HCT116 (cell line): ENCODE results near the gene PRDX3. TPM values are rescaled to one million over a fixed set of nuclear protein-coding genes. Genes with fewer than 3 reads are reported as not detected.

ENCODE experiments used
- ATAC-seq: fragments of 200-7000 bp; cut with Tn5 transposase; 2 replicates; pipeline ENCODE4 v1.9.1; 2020; ENCODE audit warnings: mild to moderate bottlenecking, moderate library complexity
- Bru-seq: library from RNA; stranded (reverse); fragments of 400-500 nt; gene quantifications from one replicate; lab custom pipeline; 2021; lab: Mats Ljungman, UMichigan
- BruChase-seq, 2 experiments: library from RNA; stranded (reverse); fragments of 400-500 nt; gene quantifications; one replicate each; lab custom pipeline; 2021; lab: Mats Ljungman, UMichigan
- BruUV-seq: library from RNA; stranded (reverse); fragments of 400-500 nt; replicated peaks from 2 replicates; lab custom pipeline; 2021; lab: Mats Ljungman, UMichigan
- CTCF ChIA-PET: fragments of 300-600 bp; sonication (Branson Sonifier 250); formaldehyde crosslinking; loops from one replicate; lab custom pipeline; 2021; ENCODE audit warnings: antibody characterized with exemption; lab: Charles Lee
- POLR2A ChIA-PET: fragments of 300-600, 350-600 bp; sonication (Branson Sonifier 250); formaldehyde crosslinking; loops from one replicate; lab custom pipeline; 2021; ENCODE audit warnings: antibody characterized with exemption; lab: Charles Lee
- RAD21 ChIA-PET, 2 experiments: fragments of 300-600 bp; sonication (Branson Sonifier 250); formaldehyde crosslinking; loops; one replicate each; lab custom pipeline; 2023; ENCODE audit warnings: low total read pairs in 2 of 2; ENCODE audit not compliant: uncharacterized antibody in 2 of 2, unreplicated experiment in 2 of 2, low non-redundant PET in 1 of 2; lab: Charles Lee
- DNase-seq: peaks from one replicate; pipeline ENCODE4 v3.0.0-alpha.2; 2010; ENCODE audit warnings: low read depth, low spot score
- H2AFZ ChIP-seq: fragments of 200-600 bp; shearing (Covaris generic), sonication (generic); 2 replicates; pipeline ENCODE4 v1.6.1; 2017; ENCODE audit warnings: low read depth, mixed run types, mixed read lengths, antibody characterized with exemption, low read length; ENCODE audit not compliant: poor library complexity, severe bottlenecking
- H3K27ac ChIP-seq: 2 replicates; pipeline ENCODE4 v1.5.1; 2012; ENCODE audit warnings: low read depth, low read length
- H3K27me3 ChIP-seq: fragments of 200-600 bp; sonication (generic); 2 replicates; pipeline ENCODE4 v1.6.1; 2016; ENCODE audit warnings: mixed run types, low read length, mixed read lengths; ENCODE audit not compliant: insufficient read depth
- H3K36me3 ChIP-seq, 2 experiments: fragments of 200-500 bp in 1 of 2; fragments of 200-600 bp in 1 of 2; sonication (Bioruptor generic) in 1 of 2; sonication (generic) in 1 of 2; 2 replicates each; pipeline versions ENCODE4 v1.5.1 to v1.6.1; 2014 to 2016; ENCODE audit warnings: low read length in 2 of 2, inconsistent platforms in 1 of 2, mixed read lengths in 1 of 2, mixed run types in 1 of 2; ENCODE audit not compliant: insufficient read depth in 2 of 2, control insufficient read depth in 1 of 2
- H3K4me1 ChIP-seq, 2 experiments: fragments of 200-600 bp in 1 of 2; sonication (generic) in 1 of 2; 2 replicates each; pipeline versions ENCODE4 v1.5.1 to v1.6.1; 2012 to 2017; ENCODE audit warnings: low read length in 2 of 2, inconsistent platforms in 1 of 2, mild to moderate bottlenecking in 1 of 2, mixed read lengths in 1 of 2, mixed run types in 1 of 2, moderate library complexity in 1 of 2; ENCODE audit not compliant: insufficient read depth in 2 of 2, control insufficient read depth in 1 of 2
- H3K4me2 ChIP-seq: fragments of 200-600 bp; sonication (generic); 2 replicates; pipeline ENCODE4 v1.6.1; 2017; ENCODE audit warnings: mixed run types, low read length, mixed read lengths
- H3K4me3 ChIP-seq, 2 experiments: fragments of 200-600 bp in 1 of 2; sonication (generic) in 1 of 2; replicated peaks in 1 of 2; 2 replicates each; pipeline ENCODE4 v1.5.1; 2011 to 2016; ENCODE audit warnings: low read length in 2 of 2, control low read depth in 1 of 2, low read depth in 1 of 2, mild to moderate bottlenecking in 1 of 2, mixed read lengths in 1 of 2, mixed run types in 1 of 2
- H3K79me2 ChIP-seq: fragments of 200-600 bp; sonication (generic); 2 replicates; pipeline ENCODE4 v1.6.1; 2017; ENCODE audit warnings: mild to moderate bottlenecking, mixed run types, low read length, moderate library complexity, mixed read lengths; ENCODE audit not compliant: insufficient read depth
- H3K9ac ChIP-seq: fragments of 200-600 bp; sonication (generic); 2 replicates; pipeline ENCODE4 v1.6.1; 2016; ENCODE audit warnings: low read length, mixed read lengths
- H3K9me2 ChIP-seq: fragments of 200-600 bp; sonication (generic), shearing (Covaris generic); 2 replicates; pipeline ENCODE4 v1.6.1; 2017; ENCODE audit warnings: mixed run types, mild to moderate bottlenecking, moderate library complexity; ENCODE audit not compliant: insufficient read depth
- H3K9me3 ChIP-seq, 2 experiments: fragments of 200-500 bp in 1 of 2; fragments of 200-600 bp in 1 of 2; sonication (Bioruptor generic) in 1 of 2; sonication (generic) in 1 of 2; 2 replicates each; pipeline ENCODE4 v1.6.1; 2014 to 2017; ENCODE audit warnings: low read length in 2 of 2, mixed read lengths in 2 of 2, inconsistent platforms in 1 of 2, low read depth in 1 of 2, mild to moderate bottlenecking in 1 of 2, mixed run types in 1 of 2, moderate library complexity in 1 of 2; ENCODE audit not compliant: control insufficient read depth in 1 of 2, insufficient read depth in 1 of 2
- H4K20me1 ChIP-seq: fragments of 200-600 bp; sonication (generic), shearing (Covaris generic); 2 replicates; pipeline ENCODE4 v1.6.1; 2017; ENCODE audit warnings: mixed run types, mild to moderate bottlenecking, moderate library complexity; ENCODE audit not compliant: insufficient read depth
- CBX3 ChIP-seq: IDR thresholded peaks from 2 replicates; pipeline ENCODE4 v1.6.1; 2012; ENCODE audit warnings: low read depth
- CEBPB ChIP-seq: IDR thresholded peaks from 2 replicates; pipeline ENCODE4 v1.6.1; 2012; ENCODE audit warnings: low read depth
- JUND ChIP-seq: IDR thresholded peaks from 2 replicates; pipeline ENCODE4 v1.6.1; 2012
- MAX ChIP-seq: IDR thresholded peaks from 2 replicates; pipeline ENCODE4 v1.6.1; 2012
- POLR2A ChIP-seq: IDR thresholded peaks from 2 replicates; pipeline ENCODE4 v1.7.0; 2011; ENCODE audit warnings: borderline replicate concordance; ENCODE audit not compliant: insufficient read depth, insufficient read length; ENCODE audit errors: extremely low read depth
- POLR2AphosphoS5 ChIP-seq: IDR thresholded peaks from 2 replicates; pipeline ENCODE4 v1.6.1; 2011; ENCODE audit warnings: mild to moderate bottlenecking, low read depth, low read length, moderate library complexity
- SIN3A ChIP-seq: IDR thresholded peaks from 2 replicates; pipeline ENCODE4 v1.6.1; 2012; ENCODE audit warnings: low read depth
- SP1 ChIP-seq: IDR thresholded peaks from 2 replicates; pipeline ENCODE4 v1.6.1; 2012; ENCODE audit warnings: low read depth
- SRF ChIP-seq: IDR thresholded peaks from 2 replicates; pipeline ENCODE4 v1.6.1; 2012; ENCODE audit warnings: low read depth
- YY1 ChIP-seq: IDR thresholded peaks from 2 replicates; pipeline ENCODE4 v1.6.1; 2011; ENCODE audit warnings: low read length, low read depth, moderate library complexity, mild to moderate bottlenecking; ENCODE audit not compliant: insufficient replicate concordance; ENCODE audit errors: extremely low read depth
- ZFX ChIP-seq: fragments of 450-650 bp; IDR thresholded peaks from 2 replicates; pipeline ENCODE4 v1.6.1; 2017
- intact Hi-C: fragments of 100-400 bp; cut with micrococcal nuclease; formaldehyde crosslinking; loops from 2 replicates; pipeline ENCODE4 v1.10.0; 2022
- long read RNA-seq: library from polyadenylated mRNA; unstranded; transcript quantifications from one replicate; pipeline ENCODE4 v2.0.0, GENCODE V29; 2021; ENCODE audit not compliant: unreplicated experiment
- polyA plus RNA-seq: library from polyadenylated mRNA; unstranded; fragments of >200 nt; gene quantifications from 2 replicates; pipeline ENCODE4 v1.2.1, GENCODE V29; 2012; ENCODE audit warnings: missing spikeins
- total RNA-seq: library from RNA; stranded (reverse); gene quantifications from one replicate; pipeline ENCODE4 v1.2.1, GENCODE V29; 2021; ENCODE audit not compliant: unreplicated experiment
- TF ChIP-seq, protein P1 (sequence below): IDR thresholded peaks from 2 replicates; pipeline ENCODE4 v1.6.1; 2011; ENCODE audit warnings: mild to moderate bottlenecking, low read length, moderate library complexity; ENCODE audit not compliant: insufficient replicate concordance; ENCODE audit errors: extremely low read depth

The PRDX3 gene
- 281 TPM for total RNA-seq
- polyA plus RNA-seq = 167 and 222 TPM in 2 replicates
- Bru-seq, nascent RNA = percentile 93 among the genes with signal in this experiment
- percentile 98 among the genes with signal in this experiment for BruChase-seq, experiment 1, labeled RNA remaining after a 6-hour chase
- BruChase-seq, experiment 2, labeled RNA remaining after a 2-hour chase = percentile 95 among the genes with signal in this experiment
- long read RNA-seq, transcript PRDX3-203 (2 exons, 2,277 nt) = minor isoform, 5 of 1,027 reads
- long read RNA-seq, transcript PRDX3-201 (7 exons, 1,591 nt) = major isoform, 932 of 1,027 reads
- long read RNA-seq, partial matches to known transcripts = 11 of 1,027 reads
- long read RNA-seq, other reads (novel, unspliced or antisense) = 79 of 1,027 reads

DNA sequence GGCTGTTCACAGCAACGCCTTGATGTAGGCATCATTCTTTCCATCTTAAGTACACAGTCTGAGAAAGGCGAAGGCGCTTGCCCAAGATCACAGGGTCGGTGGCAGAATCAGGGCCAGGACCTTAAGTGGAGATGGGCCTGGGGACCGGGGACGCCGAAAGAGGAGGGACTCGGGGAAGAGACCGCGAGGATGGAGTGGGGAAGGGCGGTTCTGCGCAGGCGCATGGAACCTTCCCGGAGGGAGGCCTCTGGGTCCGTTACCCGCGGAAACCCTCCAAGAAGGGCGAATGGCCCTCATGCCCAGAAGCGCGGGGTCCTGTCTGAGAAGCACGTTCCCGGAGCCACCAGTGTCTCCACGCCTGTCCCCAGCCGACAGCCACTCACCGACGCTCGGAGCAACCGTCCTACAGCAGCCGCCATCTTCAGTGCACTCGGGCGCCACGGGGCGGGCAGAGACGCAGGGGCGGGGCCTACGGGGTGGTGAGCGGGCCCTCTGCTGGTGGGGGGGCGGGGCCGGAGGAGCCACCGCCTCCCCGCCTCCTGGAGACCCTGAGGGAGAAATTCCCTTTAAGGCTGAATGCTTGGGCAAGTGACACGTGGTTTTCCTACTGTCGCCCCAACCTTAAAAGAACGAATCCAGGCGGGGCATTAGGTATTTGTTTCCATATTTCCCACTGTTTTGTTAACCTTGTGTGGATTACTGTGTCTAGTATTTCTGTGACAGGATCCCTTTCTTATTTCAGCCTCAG is at the start of gene PRDX3:
Gene PRDX3 (minus strand): TSS at position 441 of the 748 bp plus-strand sequence. CDS start 22 bp downstream, at position 419.
- H3K9me2 ChIP-seq = no peaks in the 10 kb centered on the region
- H3K9ac ChIP-seq = peak within 1 kb of the TSS; percentile 99
- H3K27me3 ChIP-seq = no peaks in the 10 kb centered on the region
- peak within 1 kb of the TSS; percentile 48 for H2AFZ ChIP-seq
- H3K36me3 ChIP-seq = peaks cover 13 to 31% of the 10 kb centered on the region in 2 experiments; a peak in 3 of 4 replicates
- peak within 1 kb of the TSS; percentile 74 for H3K4me2 ChIP-seq
- H4K20me1 ChIP-seq = no peaks in the 10 kb centered on the region
- intact Hi-C loops = no loop called here
- H3K27ac ChIP-seq = peak within 1 kb of the TSS; percentile 81
- ATAC-seq = peak; percentile 97
- BruUV-seq = TSS peak; percentile 83
- ChIA-PET POLR2A (no interaction called here), RAD21 (no interaction called here), CTCF (no interaction called here)
- peaks cover 48% of the 10 kb centered on the region for H3K79me2 ChIP-seq
- H3K4me1 ChIP-seq = peaks cover 8 to 19% of the 10 kb centered on the region in 2 experiments; a peak in 3 of 4 replicates
- no peaks in the 10 kb centered on the region for H3K9me3 ChIP-seq
- TF ChIP-seq POLR2A (peak; percentile 93), YY1 (peak; percentile 96), POLR2AphosphoS5 (peak; percentile 100), JUND (no peak), SRF (peak; percentile 71; the same call in 1 of the 2 replicates), SP1 (peak; percentile 36; the same call in 1 of the 2 replicates), MAX (peak; percentile 90), CBX3 (0 out of 2 replicates have a peak, but pooled peaks have one; percentile 16), ZFX (peak; percentile 87; the same call in 1 of the 2 replicates), CEBPB (no peak), SIN3A (peak; percentile 86)
- TF ChIP-seq, protein P1, sequence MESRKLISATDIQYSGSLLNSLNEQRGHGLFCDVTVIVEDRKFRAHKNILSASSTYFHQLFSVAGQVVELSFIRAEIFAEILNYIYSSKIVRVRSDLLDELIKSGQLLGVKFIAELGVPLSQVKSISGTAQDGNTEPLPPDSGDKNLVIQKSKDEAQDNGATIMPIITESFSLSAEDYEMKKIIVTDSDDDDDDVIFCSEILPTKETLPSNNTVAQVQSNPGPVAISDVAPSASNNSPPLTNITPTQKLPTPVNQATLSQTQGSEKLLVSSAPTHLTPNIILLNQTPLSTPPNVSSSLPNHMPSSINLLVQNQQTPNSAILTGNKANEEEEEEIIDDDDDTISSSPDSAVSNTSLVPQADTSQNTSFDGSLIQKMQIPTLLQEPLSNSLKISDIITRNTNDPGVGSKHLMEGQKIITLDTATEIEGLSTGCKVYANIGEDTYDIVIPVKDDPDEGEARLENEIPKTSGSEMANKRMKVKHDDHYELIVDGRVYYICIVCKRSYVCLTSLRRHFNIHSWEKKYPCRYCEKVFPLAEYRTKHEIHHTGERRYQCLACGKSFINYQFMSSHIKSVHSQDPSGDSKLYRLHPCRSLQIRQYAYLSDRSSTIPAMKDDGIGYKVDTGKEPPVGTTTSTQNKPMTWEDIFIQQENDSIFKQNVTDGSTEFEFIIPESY = no peak
- peak; percentile 85 for DNase-seq
- H3K4me3 ChIP-seq = peak within 1 kb of the TSS; percentile 97 to 100
